Measurements from ENCODE around the gene HOXA5. TPM values are rescaled to one million over a fixed set of nuclear protein-coding genes. Genes with fewer than 3 reads are reported as not detected.

HOXA5 gene
- polyA plus RNA-seq, 5 donors = 77.5 to 95.7 (median 86.2) TPM

DNA sequence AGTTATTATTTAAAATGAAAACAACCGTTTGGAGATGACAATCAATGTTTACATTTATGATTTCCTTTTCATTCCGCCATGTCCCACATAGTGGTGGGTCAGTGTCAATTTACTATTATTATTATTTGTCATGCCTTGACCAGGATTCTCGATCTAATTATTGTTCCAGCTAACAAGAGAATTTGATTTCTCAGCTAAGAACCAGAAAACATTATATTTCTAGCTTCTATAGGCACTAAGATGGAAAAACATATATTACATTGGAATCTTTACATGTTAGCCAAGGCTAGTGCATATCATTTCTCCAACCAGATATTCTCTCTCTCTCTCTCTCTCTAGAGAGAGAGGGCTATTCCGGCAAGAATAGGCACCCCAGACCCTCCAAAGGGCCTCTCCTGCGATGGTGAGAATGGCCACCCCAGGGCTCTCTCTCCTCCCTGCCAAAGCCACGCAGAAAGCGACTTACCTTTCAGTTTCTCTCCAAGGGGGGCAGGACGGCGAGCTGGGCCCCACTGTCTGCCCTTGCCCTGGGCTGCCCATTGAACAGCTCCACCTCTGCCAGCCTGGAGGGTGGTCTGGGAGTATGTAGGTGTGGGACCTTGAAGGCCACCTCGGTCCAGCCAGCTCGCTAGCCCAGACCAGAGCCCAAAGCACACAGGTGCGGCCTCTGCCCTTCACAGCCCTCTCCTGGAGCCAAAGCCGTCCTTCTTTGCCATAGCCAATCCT, 6.5 kb upstream of the HOXA5 start:
- no peak for DNase-seq

GRCh38 chr7:27148756-27149641, 5.5 kb upstream of the HOXA5 start:
- DNase-seq = peak in 1 of 2 donors; percentile 35

DNA sequence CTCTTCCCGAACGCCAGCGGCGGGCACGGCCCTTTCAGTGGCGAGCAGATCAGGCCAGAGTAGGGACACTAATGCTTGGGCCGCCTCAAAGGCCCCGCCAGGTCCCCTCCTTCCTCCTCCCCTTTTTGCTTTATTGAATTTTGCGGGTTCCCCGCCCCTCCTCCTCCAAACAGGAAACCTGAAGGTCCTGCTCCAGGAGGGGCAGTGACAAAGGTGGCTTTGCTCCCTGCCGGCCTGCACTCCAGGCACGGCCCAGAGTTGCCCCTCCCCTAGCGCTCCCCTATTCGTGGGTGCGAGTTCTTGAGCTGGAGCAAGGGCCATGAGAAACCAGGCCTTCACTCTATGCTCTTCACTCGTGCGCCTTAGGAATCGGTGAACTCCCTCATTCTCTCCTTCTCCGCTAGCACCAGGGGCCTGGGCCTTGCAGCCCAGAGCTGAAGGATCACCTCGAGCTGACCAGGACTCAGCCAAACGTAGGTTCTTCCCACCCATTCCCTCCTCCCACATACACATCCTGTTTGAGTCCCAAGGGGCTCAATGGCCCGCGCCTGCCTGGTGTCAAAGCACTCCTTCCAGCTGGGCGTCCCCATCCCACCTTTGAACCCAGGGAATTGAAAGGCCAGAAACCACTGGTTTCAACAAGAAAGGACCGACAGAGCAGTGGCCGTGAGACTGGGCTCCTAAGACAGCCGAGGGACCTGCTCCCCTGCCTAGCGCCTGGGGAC, 4.7 kb upstream of the HOXA5 start:
- peak in 1 of 2 donors; percentile 51 for DNase-seq

DNA sequence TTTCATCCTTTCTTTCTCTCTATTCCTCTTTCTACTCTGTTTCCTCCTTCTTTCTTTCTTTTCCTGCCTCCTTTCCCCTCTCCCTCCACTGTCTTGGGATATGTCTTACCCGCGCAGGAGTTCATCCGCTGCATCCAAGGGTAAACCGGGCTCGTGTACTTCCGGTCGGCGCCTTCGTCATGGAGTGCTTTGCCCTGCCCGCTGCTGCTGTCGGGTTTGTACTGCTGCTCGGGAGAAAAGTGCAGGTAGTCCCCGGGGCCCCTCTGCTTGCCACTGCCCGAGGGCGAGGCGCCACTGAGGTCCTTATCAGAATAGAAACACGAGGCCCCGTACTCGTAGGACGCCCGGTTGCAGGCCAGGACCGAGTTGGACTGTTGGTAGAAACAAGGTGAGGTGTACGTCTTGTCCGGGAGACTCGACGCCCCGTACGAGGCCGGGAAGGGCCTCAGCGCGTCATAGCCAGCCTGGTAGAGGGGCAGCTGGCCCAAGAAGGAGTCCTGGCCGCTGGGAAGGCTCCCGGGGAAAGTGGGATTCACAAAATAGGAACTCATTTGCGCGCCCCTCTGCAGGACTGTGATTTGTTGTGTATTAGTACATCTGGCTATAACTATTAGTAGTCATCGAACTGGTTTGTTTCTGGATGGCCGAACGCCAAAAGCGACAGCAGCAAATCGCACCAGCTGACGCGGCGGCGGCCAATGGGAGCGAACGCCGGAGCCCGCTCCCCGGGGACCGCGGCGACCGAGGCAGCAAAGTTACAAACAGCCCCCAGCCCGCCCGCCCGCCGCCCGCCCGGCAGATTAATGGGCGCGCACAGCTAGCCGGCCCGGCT, 3.9 kb upstream of the HOXA5 start, which contains the start of gene HOXA6:
Gene HOXA6 (minus strand): TSS at position 576 of the 832 bp plus-strand sequence. CDS start 25 bp downstream, at position 551.
- peak in 1 of 2 donors; percentile 82 for DNase-seq

DNA sequence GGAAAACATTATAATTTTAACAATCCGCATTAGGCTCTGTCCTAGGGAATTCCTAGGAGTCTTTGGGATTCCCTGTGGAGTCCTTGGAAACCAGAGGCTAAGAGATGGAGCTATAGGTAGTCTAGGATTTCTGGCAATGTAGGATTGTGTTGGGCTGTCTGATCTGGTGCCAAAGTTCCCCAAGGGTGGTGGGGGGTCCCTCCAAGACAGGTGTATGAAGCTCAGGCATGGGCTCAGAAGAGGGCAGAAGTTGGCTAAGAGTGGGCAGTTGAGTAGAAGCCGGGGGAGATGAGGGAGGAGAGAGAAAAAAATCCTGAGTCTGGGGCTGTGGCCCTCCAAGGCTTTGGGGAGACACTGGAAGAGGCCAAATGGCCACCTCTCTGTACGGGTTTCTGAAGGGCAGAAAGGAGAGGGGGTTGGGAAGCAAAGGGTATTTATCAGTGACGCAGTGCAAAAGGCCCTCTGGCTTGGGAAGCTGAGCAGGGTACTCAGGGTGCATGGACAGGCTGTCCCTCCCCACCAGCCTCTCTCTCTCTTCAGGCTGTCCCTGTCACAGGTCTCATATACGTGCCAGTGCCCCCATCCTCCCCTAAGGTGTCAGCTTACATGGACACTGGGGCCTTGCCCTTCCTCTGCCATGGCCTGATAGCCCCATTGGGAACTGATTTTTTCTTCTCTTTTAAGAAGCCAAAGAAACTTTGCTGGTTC, 3.2 kb upstream of the HOXA5 start:
- peak in 1 of 2 donors; percentile 42 for DNase-seq

- DNase-seq = peak in 1 of 2 donors; percentile 39
Measured at GRCh38 chr7:27145914-27146412, 2.5 kb upstream of the HOXA5 start.

- DNase-seq = peak in 1 of 2 donors; percentile 36
Measured at GRCh38 chr7:27145165-27145913, 1.9 kb upstream of the HOXA5 start.

DNA sequence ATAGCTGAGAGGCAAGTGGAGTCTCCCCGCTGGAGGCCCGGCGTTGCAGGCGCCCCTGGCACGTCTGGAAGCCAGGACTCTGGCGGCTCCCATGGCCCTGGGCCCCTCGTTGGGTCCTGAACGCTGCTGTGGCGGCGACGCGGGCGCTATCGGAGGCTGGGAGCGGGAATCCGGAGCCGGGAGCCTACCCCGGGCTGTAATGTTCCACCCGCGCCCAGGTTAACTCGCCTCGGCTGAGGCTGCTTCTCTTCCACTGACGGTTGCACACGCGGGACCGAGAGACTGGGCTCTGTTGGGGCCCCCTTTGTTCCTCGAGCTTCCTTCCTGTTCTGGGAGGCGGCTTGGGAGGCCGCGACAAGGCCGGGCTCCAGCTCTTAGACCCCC, 1.3 kb upstream of the HOXA5 start:
- DNase-seq = peak in 1 of 2 donors; percentile 52

- DNase-seq = no peak
Measured at GRCh38 chr7:27143950-27144780, 684 bp upstream of the HOXA5 start.

- DNase-seq = no peak
Measured at GRCh38 chr7:27142580-27143022, 880 bp downstream of the HOXA5 start.

DNA sequence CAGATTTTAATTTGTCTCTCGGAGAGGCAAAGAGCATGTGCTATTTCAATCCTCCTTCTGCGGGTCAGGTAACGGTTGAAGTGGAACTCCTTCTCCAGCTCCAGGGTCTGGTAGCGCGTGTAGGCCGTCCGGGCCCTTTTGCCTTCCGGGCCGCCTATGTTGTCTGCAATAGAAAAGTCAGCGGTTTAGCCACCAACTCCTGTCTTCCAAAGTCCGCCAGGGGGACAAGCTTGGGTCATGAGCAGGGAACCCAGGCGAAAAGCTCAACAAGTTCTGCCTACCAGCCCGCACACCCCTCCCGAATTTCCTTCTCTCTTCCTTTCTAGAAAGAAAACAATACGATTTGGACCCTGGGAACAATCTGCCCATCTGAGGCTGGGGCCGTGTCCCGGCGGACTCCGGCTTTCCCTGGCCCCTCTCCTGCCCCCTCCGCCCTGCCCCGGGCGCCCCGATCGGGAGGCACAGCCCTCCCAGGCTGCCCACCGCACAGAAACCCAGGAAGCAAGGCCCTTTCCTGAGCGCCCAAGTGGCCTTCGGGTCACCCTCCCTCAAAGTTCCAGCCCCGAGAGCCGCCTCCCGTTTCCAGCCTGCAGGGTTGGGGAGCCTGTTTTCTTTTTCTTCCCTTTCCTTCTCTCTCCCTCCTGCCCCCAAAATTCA, 1.4 kb downstream of the HOXA5 start:
- DNase-seq = peak in 1 of 2 donors; percentile 43

GRCh38 chr7:27141137-27141922, 2.2 kb downstream of the HOXA5 start:
- peak in 1 of 2 donors; percentile 49 for DNase-seq

GRCh38 chr7:27140126-27140857, 3.2 kb downstream of the HOXA5 start:
- peak in 1 of 2 donors; percentile 42 for DNase-seq

DNA sequence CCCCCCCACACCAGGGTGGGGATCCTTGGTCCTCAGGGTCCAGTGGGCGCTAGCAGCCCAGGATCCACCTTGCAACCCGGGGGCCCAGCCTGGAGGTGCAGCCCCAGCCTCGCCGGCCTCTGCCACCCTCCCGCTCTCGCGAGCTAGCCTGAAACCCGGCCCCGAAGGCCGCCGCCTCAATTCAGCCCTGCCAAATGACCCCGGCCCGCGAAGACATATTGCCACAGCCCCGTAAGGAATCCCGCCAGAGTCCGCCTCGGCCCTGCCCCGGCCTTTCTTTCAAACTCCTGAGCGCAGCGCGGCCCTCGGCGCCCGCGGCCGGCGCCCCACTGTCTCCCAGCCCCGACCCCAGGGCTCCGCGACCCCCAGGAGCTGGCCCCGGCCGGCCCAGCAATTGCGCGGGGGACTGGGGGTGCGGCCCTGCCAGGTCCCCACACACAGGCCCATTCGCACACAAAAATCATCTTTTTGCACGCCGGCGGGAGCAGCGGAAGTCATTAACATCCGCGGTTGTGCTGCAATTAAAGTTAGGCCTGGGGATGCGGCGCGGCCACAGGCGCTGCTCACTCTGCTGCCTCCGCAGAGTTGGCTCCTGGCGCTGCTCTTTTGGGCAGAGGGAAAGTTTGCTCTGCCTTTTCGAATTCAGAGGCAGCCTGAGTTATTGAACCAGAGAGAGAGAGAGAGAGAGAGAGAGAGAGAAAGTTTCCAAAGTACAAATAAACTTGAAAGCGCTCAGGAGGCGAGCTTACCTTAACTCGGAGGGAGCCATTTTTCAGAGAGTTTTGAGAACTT, 4.0 kb downstream of the HOXA5 start:
- peak in 1 of 2 donors; percentile 26 for DNase-seq

GRCh38 chr7:27138985-27139333, 4.5 kb downstream of the HOXA5 start:
- DNase-seq = peak in 1 of 2 donors; percentile 38
